IMR-90 (cell line): Measurements from ENCODE around the gene TBX1. TPM values are rescaled to one million over a fixed set of nuclear protein-coding genes. Genes with fewer than 3 reads are reported as not detected.

Experiments used
- ATAC-seq: fragments of 200-7000 bp; cut with Tn5 transposase; 2 replicates; pipeline ENCODE4 v1.9.1; 2020; ENCODE audit warnings: low read depth, mild to moderate bottlenecking, moderate library complexity
- BruUV-seq: library from RNA; stranded (reverse); fragments of 400-500 nt; replicated peaks from 2 replicates; lab custom pipeline; 2021; lab: Mats Ljungman, UMichigan
- CTCF ChIA-PET: fragments of 300-600 bp; formaldehyde crosslinking; extraction: SDS; loops from one replicate; lab custom pipeline; 2021; ENCODE audit warnings: antibody characterized with exemption; lab: Yijun Ruan, JAX
- POLR2A ChIA-PET: fragments of 300-600 bp; sonication (Branson Sonifier 250); formaldehyde crosslinking; loops from one replicate; lab custom pipeline; 2022; ENCODE audit warnings: antibody characterized with exemption; ENCODE audit not compliant: unreplicated experiment; lab: Charles Lee
- DNase-seq: peaks from one replicate; pipeline ENCODE4 v3.0.0; 2013
- H2AFZ ChIP-seq: replicated peaks from 2 replicates; pipeline ENCODE3; 2013; ENCODE audit warnings: low read length, mild to moderate bottlenecking; ENCODE audit not compliant: poor library complexity
- H2AK5ac ChIP-seq: 2 replicates; pipeline ENCODE4 v1.6.1; 2013; ENCODE audit warnings: low read depth, low read length, inconsistent platforms
- H2AK9ac ChIP-seq: replicated peaks from 2 replicates; pipeline ENCODE3; 2013; ENCODE audit warnings: mild to moderate bottlenecking, low read depth, low read length, moderate library complexity; ENCODE audit not compliant: poor library complexity
- H2BK120ac ChIP-seq: 2 replicates; pipeline ENCODE4 v1.6.1; 2013; ENCODE audit warnings: low read depth, low read length, inconsistent platforms
- H2BK15ac ChIP-seq: 3 replicates; pipeline ENCODE4 v1.6.1; 2013; ENCODE audit warnings: low read depth, low read length, inconsistent platforms
- H2BK20ac ChIP-seq: 2 replicates; pipeline ENCODE4 v1.6.1; 2013; ENCODE audit warnings: low read depth, mild to moderate bottlenecking, inconsistent platforms, low read length, moderate library complexity
- H2BK5ac ChIP-seq: 2 replicates; pipeline ENCODE4 v1.6.1; 2013; ENCODE audit warnings: mild to moderate bottlenecking, low read depth, low read length, inconsistent platforms; ENCODE audit not compliant: poor library complexity, severe bottlenecking
- H3K14ac ChIP-seq: replicated peaks from 2 replicates; pipeline ENCODE4 v1.6.1; 2013; ENCODE audit warnings: low read depth, low read length, inconsistent platforms
- H3K18ac ChIP-seq: 2 replicates; pipeline ENCODE4 v1.6.1; 2013; ENCODE audit warnings: low read depth, low read length, control low read depth
- H3K23ac ChIP-seq: 2 replicates; pipeline ENCODE4 v1.6.1; 2013; ENCODE audit warnings: low read depth, low read length, inconsistent platforms
- H3K27ac ChIP-seq: 2 replicates; pipeline ENCODE4 v1.5.1; 2013; ENCODE audit warnings: mild to moderate bottlenecking, control low read depth, low read length; ENCODE audit not compliant: insufficient read depth
- H3K27me3 ChIP-seq: 2 replicates; pipeline ENCODE4 v1.6.1; 2013; ENCODE audit warnings: low read length; ENCODE audit not compliant: control insufficient read depth, insufficient read depth
- H3K36me3 ChIP-seq: 2 replicates; pipeline ENCODE4 v1.6.1; 2013; ENCODE audit warnings: low read length, mixed read lengths; ENCODE audit not compliant: control insufficient read depth, insufficient read depth
- H3K4ac ChIP-seq: 2 replicates; pipeline ENCODE4 v1.6.1; 2013; ENCODE audit warnings: low read depth, low read length, inconsistent platforms
- H3K4me1 ChIP-seq: 2 replicates; pipeline ENCODE4 v1.6.1; 2013; ENCODE audit warnings: low read length, mixed read lengths; ENCODE audit not compliant: control insufficient read depth, insufficient read depth
- H3K4me2 ChIP-seq: 2 replicates; pipeline ENCODE4 v1.6.1; 2013; ENCODE audit warnings: low read depth, mild to moderate bottlenecking, control low read depth, low read length, moderate library complexity
- H3K4me3 ChIP-seq: 2 replicates; pipeline ENCODE4 v1.5.1; 2013; ENCODE audit warnings: low read depth, mild to moderate bottlenecking, control low read depth, low read length, moderate library complexity; ENCODE audit not compliant: insufficient read depth
- H3K56ac ChIP-seq: 2 replicates; pipeline ENCODE4 v1.6.1; 2013; ENCODE audit warnings: low read length, inconsistent platforms; ENCODE audit not compliant: insufficient read depth; ENCODE audit errors: extremely low read depth
- H3K79me1 ChIP-seq, 2 experiments: 2 replicates each; pipeline ENCODE4 v1.6.1; 2013; ENCODE audit warnings: low read length in 2 of 2, inconsistent platforms in 1 of 2, low read depth in 1 of 2
- H3K9ac ChIP-seq: 2 replicates; pipeline ENCODE4 v1.6.1; 2013; ENCODE audit warnings: low read depth, low read length, control low read depth
- H3K9me1 ChIP-seq: 2 replicates; pipeline ENCODE4 v1.6.1; 2013; ENCODE audit warnings: low read length, inconsistent platforms; ENCODE audit not compliant: insufficient read depth
- H3K9me3 ChIP-seq: 2 replicates; pipeline ENCODE4 v1.6.1; 2013; ENCODE audit warnings: low read length; ENCODE audit not compliant: control insufficient read depth, insufficient read depth
- H4K20me1 ChIP-seq: 2 replicates; pipeline ENCODE4 v1.6.1; 2013; ENCODE audit warnings: low read length, inconsistent platforms; ENCODE audit not compliant: insufficient read depth
- H4K5ac ChIP-seq: 2 replicates; pipeline ENCODE4 v1.6.1; 2013; ENCODE audit warnings: mild to moderate bottlenecking, low read depth, low read length, control low read depth
- H4K8ac ChIP-seq, 2 experiments: 2 replicates each; pipeline ENCODE4 v1.6.1; 2013; ENCODE audit warnings: low read depth in 2 of 2, low read length in 2 of 2, control low read depth in 1 of 2, inconsistent platforms in 1 of 2
- H4K91ac ChIP-seq: 2 replicates; pipeline ENCODE4 v1.6.1; 2013; ENCODE audit warnings: low read depth, low read length, inconsistent platforms; ENCODE audit not compliant: insufficient read depth
- BHLHE40 ChIP-seq: fragments of 150-350 bp; IDR thresholded peaks from 2 replicates; pipeline ENCODE4 v1.6.1; 2016; ENCODE audit warnings: mild to moderate bottlenecking, low read depth, low read length
- CEBPB ChIP-seq: IDR thresholded peaks from 2 replicates; pipeline ENCODE4 v1.6.1; 2012; ENCODE audit warnings: low read depth, low read length, improper control_type of control experiment
- CHD1 ChIP-seq: IDR thresholded peaks from 2 replicates; pipeline ENCODE4 v1.6.1; 2012; ENCODE audit warnings: low read depth, low read length, improper control_type of control experiment
- CTCF ChIP-seq: conservative IDR thresholded peaks from 2 replicates; pipeline ENCODE4 v1.5.1; 2012; ENCODE audit warnings: mild to moderate bottlenecking, low read depth, low read length, improper control_type of control experiment
- ELK1 ChIP-seq: fragments of 150-350 bp; IDR thresholded peaks from 2 replicates; pipeline ENCODE4 v1.6.1; 2016; ENCODE audit warnings: low read depth, mild to moderate bottlenecking, low read length, moderate library complexity, borderline replicate concordance
- FOS ChIP-seq: fragments of 150-350 bp; IDR thresholded peaks from 2 replicates; pipeline ENCODE4 v1.6.1; 2016; ENCODE audit warnings: low read depth, low read length
- MAFK ChIP-seq: IDR thresholded peaks from 2 replicates; pipeline ENCODE4 v1.6.1; 2012; ENCODE audit warnings: low read depth, low read length, improper control_type of control experiment
- MAZ ChIP-seq: IDR thresholded peaks from 2 replicates; pipeline ENCODE4 v1.6.1; 2012; ENCODE audit warnings: low read depth, mild to moderate bottlenecking, low read length, improper control_type of control experiment, moderate library complexity, borderline replicate concordance
- MXI1 ChIP-seq: IDR thresholded peaks from 2 replicates; pipeline ENCODE4 v1.6.1; 2012; ENCODE audit warnings: low read depth, mild to moderate bottlenecking, low read length, moderate library complexity, borderline replicate concordance
- NFE2L2 ChIP-seq: fragments of 150-350 bp; IDR thresholded peaks from 2 replicates; pipeline ENCODE4 v1.6.1; 2016; ENCODE audit warnings: low read depth, mild to moderate bottlenecking, low read length
- POLR2A ChIP-seq: IDR thresholded peaks from 2 replicates; pipeline ENCODE4 v1.6.1; 2012; ENCODE audit warnings: mild to moderate bottlenecking, low read depth, low read length
- RAD21 ChIP-seq: IDR thresholded peaks from 2 replicates; pipeline ENCODE4 v1.6.1; 2012; ENCODE audit warnings: low read length, improper control_type of control experiment
- RCOR1 ChIP-seq: IDR thresholded peaks from 2 replicates; pipeline ENCODE4 v1.6.1; 2012; ENCODE audit warnings: mild to moderate bottlenecking, low read length, improper control_type of control experiment; ENCODE audit not compliant: insufficient replicate concordance
- SMC3 ChIP-seq: fragments of 150-350 bp; IDR thresholded peaks from 2 replicates; pipeline ENCODE4 v1.6.1; 2016; ENCODE audit warnings: low read depth, mild to moderate bottlenecking, antibody characterized with exemption, low read length, moderate library complexity
- USF2 ChIP-seq: fragments of 150-350 bp; IDR thresholded peaks from 2 replicates; pipeline ENCODE4 v1.6.1; 2017; ENCODE audit warnings: mild to moderate bottlenecking, antibody characterized with exemption, low read length, low read depth
- WGBS, 2 experiments: methylation state at CpG; one replicate each; pipeline versions ENCODE4 v1.1.5 to v1.1.7; 2013; ENCODE audit warnings: missing lambda C conversion rate in 2 of 2; ENCODE audit not compliant: insufficient read length in 1 of 2; ENCODE audit errors: extremely low coverage in 2 of 2; 5-methylcytosine and 5-hydroxymethylcytosine counted together
- dilution Hi-C: fragments of 300-500 bp; cut with HindIII; formaldehyde crosslinking; loops from one replicate; pipeline ENCODE4 v1.14.3; 2018; ENCODE audit warnings: low sequenced_read_pairs; ENCODE audit not compliant: unreplicated experiment
- in situ Hi-C: fragments of 300-500 bp; cut with MboI; formaldehyde crosslinking; loops from 3 replicates; pipeline ENCODE4 v1.14.3; 2019; ENCODE audit warnings: low sequenced_read_pairs, inconsistent platforms, mixed read lengths
- intact Hi-C: fragments of 100-400 bp; cut with micrococcal nuclease; formaldehyde crosslinking; loops from 2 replicates; pipeline ENCODE4 v1.10.0; 2022
- polyA plus RNA-seq, 3 experiments: library from polyadenylated mRNA; depleted of rRNA; stranded (reverse); fragments of >200 nt; gene quantifications; 2 replicates each; pipeline ENCODE4 v1.2.3, GENCODE V29; 2012; ENCODE audit warnings: low replicate concordance in 1 of 3
- total RNA-seq: library from RNA; depleted of rRNA; stranded (reverse); fragments of >200 nt; gene quantifications from 2 replicates; pipeline ENCODE4 v1.2.3, GENCODE V29; 2012

Gene TBX1
- total and polyA plus RNA-seq, 2 of the 4 experiments (the other 2 are of a cell fraction), result 0.03 TPM; not detected in 1

GRCh38 chr22:19783586-19784383 is 23.2 kb downstream of the TBX1 start:
- 86% methylated on average over 12 of the region's 24 CpGs; no CpG with 5 or more reads in 1 of the 2 experiments for WGBS, 2 experiments
- DNase-seq, result no peak
- BruUV-seq, result no TSS peak
- TF ChIP-seq BHLHE40, result no peak
- no peak for TF ChIP-seq CTCF
- TF ChIP-seq NFE2L2, result no peak
- TF ChIP-seq MAFK, result no peak
- no peak for TF ChIP-seq RCOR1
- no peak for TF ChIP-seq CHD1
- no peak for TF ChIP-seq CEBPB
- TF ChIP-seq POLR2A, result no peak
- TF ChIP-seq RAD21, result no peak
- no peak for TF ChIP-seq MAZ
- no peak for TF ChIP-seq ELK1
- no peak for TF ChIP-seq SMC3
- no peak for TF ChIP-seq USF2
- TF ChIP-seq MXI1, result no peak
- no peak for TF ChIP-seq FOS

More at GRCh38 chr22:19783586-19784383, 23.2 kb downstream of the TBX1 start:
- H3K27me3 ChIP-seq, result 0 out of 2 replicates have a peak, but pooled peaks cover 4% of the 10 kb centered on the region
- H3K4ac ChIP-seq, result no peak overlapping the region
- no peaks in the 10 kb centered on the region for H3K79me1 ChIP-seq
- H3K56ac ChIP-seq, result no peak overlapping the region
- H2AFZ ChIP-seq, result no peak overlapping the region
- no peak overlapping the region for H2BK20ac ChIP-seq
- no peak overlapping the region for H4K91ac ChIP-seq
- no peak overlapping the region for H3K4me2 ChIP-seq
- H2AK9ac ChIP-seq, result no peak overlapping the region
- H3K9me3 ChIP-seq, result 0 out of 2 replicates have a peak, but pooled peaks cover 2% of the 10 kb centered on the region
- no peak overlapping the region for H3K18ac ChIP-seq
- no peak overlapping the region for H3K4me3 ChIP-seq
- peaks cover 3% of the 10 kb centered on the region for H3K36me3 ChIP-seq
- no peak overlapping the region for H4K8ac ChIP-seq
- H3K9me1 ChIP-seq, result no peaks in the 10 kb centered on the region; the same call in 1 of the 2 replicates
- no peak overlapping the region for H2AK5ac ChIP-seq
- dilution Hi-C loops, result no loop called here
- POLR2A ChIA-PET, result no interaction called here
- intact Hi-C loops, result no loop called here
- H3K27ac ChIP-seq, result no peak overlapping the region
- H2BK120ac ChIP-seq, result no peak overlapping the region
- CTCF ChIA-PET, result no interaction called here
- no peak overlapping the region for H2BK15ac ChIP-seq
- H3K23ac ChIP-seq, result no peak overlapping the region
- no peak overlapping the region for H4K5ac ChIP-seq
- no peak for ATAC-seq
- no peak overlapping the region for H3K14ac ChIP-seq
- H3K9ac ChIP-seq, result no peak overlapping the region
- in situ Hi-C loops, result no loop called here
- no peak overlapping the region for H2BK5ac ChIP-seq
- H3K4me1 ChIP-seq, result peaks cover 9% of the 10 kb centered on the region
- no peaks in the 10 kb centered on the region for H4K20me1 ChIP-seq
